A549 (cell line): ENCODE data around the gene PHLDA1.

Experiments used
- BCL3 ChIP-seq: fragments of >200 bp; sonication (Bioruptor Twin); formaldehyde crosslinking; IDR thresholded peaks from 3 replicates; pipeline ENCODE4 v1.6.1; 2016
- CBX8 ChIP-seq: fragments of 200-600 bp; sonication (generic); IDR thresholded peaks from 2 replicates; pipeline ENCODE4 v1.6.1; 2016
- CHD2 ChIP-seq: fragments of 150-350 bp; IDR thresholded peaks from 2 replicates; pipeline ENCODE4 v1.6.1; 2014; ENCODE audit warnings: low read length; ENCODE audit not compliant: partially characterized antibody
- CTCF ChIP-seq: fragments of >200 bp; sonication (Bioruptor Twin); formaldehyde crosslinking; IDR thresholded peaks from 3 replicates; pipeline ENCODE4 v1.5.1; 2016
- EHMT2 ChIP-seq: fragments of 200-600 bp; sonication (generic); IDR thresholded peaks from 2 replicates; pipeline ENCODE4 v1.6.1; 2016; ENCODE audit warnings: antibody characterized with exemption, low read depth, mild to moderate bottlenecking, moderate library complexity
- EP300 ChIP-seq, 2 experiments: fragments of >200 bp; sonication (Bioruptor Twin); formaldehyde crosslinking; IDR thresholded peaks; 2 replicates in 1 of 2; 3 replicates in 1 of 2; pipeline ENCODE4 v1.6.1; 2016 to 2017
- HDAC2 ChIP-seq: fragments of 200-600 bp; sonication (generic); IDR thresholded peaks from 2 replicates; pipeline ENCODE4 v1.6.1; 2016
- MYC ChIP-seq: IDR thresholded peaks from 2 replicates; pipeline ENCODE4 v1.6.1; 2012; ENCODE audit warnings: mild to moderate bottlenecking, inconsistent platforms, low read length, improper control_type of control experiment, borderline replicate concordance
- PHF8 ChIP-seq: fragments of 200-600 bp; sonication (generic); IDR thresholded peaks from 2 replicates; pipeline ENCODE4 v1.6.1; 2016; ENCODE audit warnings: low read depth, mild to moderate bottlenecking, antibody characterized with exemption, moderate library complexity, borderline replicate concordance
- POLR2A ChIP-seq: IDR thresholded peaks from 2 replicates; pipeline ENCODE4 v1.6.1; 2012; ENCODE audit warnings: mild to moderate bottlenecking, low read length
- SMC3 ChIP-seq: fragments of >200 bp; sonication (Bioruptor Twin); formaldehyde crosslinking; IDR thresholded peaks from 3 replicates; pipeline ENCODE4 v1.6.1; 2018; ENCODE audit warnings: inconsistent platforms

GRCh38 chr12:75995691-75996090 is 35.9 kb downstream of the PHLDA1 start:
- TF ChIP-seq POLR2A (no peak), SMC3 (no peak), CTCF (no peak), CBX8 (no peak), PHF8 (no peak), EP300 (IDR thresholded peaks at IDR 0.05) (no peak), MYC (no peak), CHD2 (no peak), EHMT2 (no peak), BCL3 (no peak), HDAC2 (no peak)
